Esophagus muscularis mucosa (tissue), 4 donors: ENCODE data around the gene APOL2.

Experiments
- CTCF ChIP-seq, 3 experiments: fragments of 200-600 bp in 2 of 3; fragments of 450-650 bp in 1 of 3; sonication (generic) in 2 of 3; IDR thresholded peaks; one replicate each; pipeline ENCODE4 v1.5.1; 2017 to 2019; ENCODE audit warnings: antibody characterized with exemption in 3 of 3, mild to moderate bottlenecking in 2 of 3, moderate library complexity in 1 of 3
- EP300 ChIP-seq: sonication (generic); formaldehyde crosslinking; IDR thresholded peaks from one replicate; pipeline ENCODE4 v1.6.1; 2017; ENCODE audit warnings: antibody characterized with exemption
- POLR2A ChIP-seq: fragments of 450-650 bp; IDR thresholded peaks from one replicate; pipeline ENCODE4 v1.6.1; 2017; ENCODE audit warnings: antibody characterized with exemption, moderate library complexity, mild to moderate bottlenecking, low read depth
- POLR2AphosphoS5 ChIP-seq, 2 donors: sonication (generic); formaldehyde crosslinking; IDR thresholded peaks; one replicate each; pipeline ENCODE4 v1.6.1; 2017; ENCODE audit warnings: antibody characterized with exemption in 2 of 2

DNA sequence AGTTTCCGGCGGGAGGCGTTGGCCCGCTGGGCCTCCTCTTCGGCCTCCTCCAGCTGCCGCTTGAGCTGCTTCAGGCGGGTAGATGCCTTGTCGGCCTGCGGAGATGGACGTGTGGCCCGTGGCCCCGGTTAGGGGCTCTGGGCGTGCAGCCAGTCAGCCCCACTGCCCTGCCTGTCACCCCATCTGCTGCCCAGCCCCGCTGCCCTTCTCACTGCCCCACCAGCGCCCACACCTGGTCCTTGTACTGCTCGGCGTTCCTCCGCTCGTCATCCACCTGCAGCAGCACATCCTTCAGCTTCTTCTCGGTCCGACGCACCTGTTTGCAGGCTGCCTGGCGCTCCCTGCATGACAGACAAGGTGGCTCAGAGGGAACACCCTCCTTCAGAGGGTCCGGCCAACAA lies 44.8 kb upstream of the APOL2 start:
- TF ChIP-seq POLR2A = no peak
- TF ChIP-seq CTCF (IDR thresholded peaks at IDR 0.05) = no peak
- TF ChIP-seq POLR2AphosphoS5 (IDR thresholded peaks at IDR 0.05) = peak in 1 of 2 donors; percentile 31
- no peak for TF ChIP-seq EP300
